22Rv1 (cell line): ENCODE measurements around the gene FGFR1OP2.

Source experiments
- CTCF ChIP-seq: fragments of 450-650 bp; IDR thresholded peaks from 2 replicates; pipeline ENCODE4 v1.5.1; 2017; ENCODE audit warnings: mild to moderate bottlenecking
- ZFX ChIP-seq: fragments of 450-650 bp; IDR thresholded peaks from 2 replicates; pipeline ENCODE4 v1.6.1; 2017; ENCODE audit warnings: antibody characterized with exemption, borderline replicate concordance

GRCh38 chr12:27001663-27002062 lies 63.4 kb downstream of the FGFR1OP2 start:
- TF ChIP-seq CTCF, result no peak
- TF ChIP-seq ZFX, result no peak
